K562 (cell line): ENCODE measurements around the gene ADRA1B. TPM values are rescaled to one million over a fixed set of nuclear protein-coding genes. Genes with fewer than 3 reads are reported as not detected.

Source experiments
- ATAC-seq: fragments of 200-7000 bp; cut with Tn5 transposase; 3 replicates; pipeline ENCODE4 v1.9.1; 2020; ENCODE audit warnings: moderate library complexity
- BruUV-seq: library from RNA; stranded (reverse); fragments of 400-500 nt; replicated peaks from 2 replicates; lab custom pipeline; 2021; lab: Mats Ljungman, UMichigan
- CTCF ChIA-PET: fragments of 300-600 bp; formaldehyde crosslinking; extraction: SDS; loops from one replicate; lab custom pipeline; 2021; ENCODE audit warnings: low intra/inter-chr PET ratio; lab: Yijun Ruan, JAX
- POLR2A ChIA-PET: fragments of 300-600, 350-650 bp; sonication (Branson Sonifier 250); formaldehyde crosslinking; extraction: SDS; loops from one replicate; lab custom pipeline; 2021; ENCODE audit warnings: antibody characterized with exemption, inconsistent platforms; lab: Yijun Ruan, JAX
- DNase-seq, 4 experiments: peaks; one replicate each; pipeline versions ENCODE4 v3.0.0 to v3.0.0-alpha.2; 2011 to 2018; ENCODE audit warnings: low spot score in 3 of 4, mixed read lengths in 3 of 4; ENCODE audit errors: extremely low read depth in 1 of 4
- FAIRE-seq: peaks from 2 replicates; lab custom pipeline; 2011; peaks lifted over from hg19 to GRCh38; lab: Jason Lieb, UNC
- H2AFZ ChIP-seq: 2 replicates; pipeline ENCODE4 v1.6.0; 2011; ENCODE audit warnings: low read depth, low read length, control low read depth, inconsistent platforms
- H3K27ac ChIP-seq: fragments of 200-600 bp; 3 replicates; pipeline ENCODE4 v1.8.0; 2011; ENCODE audit warnings: low read depth, mild to moderate bottlenecking, control low read depth, inconsistent platforms, low read length, moderate library complexity, mixed read lengths; ENCODE audit errors: extremely low read depth
- H3K27me3 ChIP-seq, 2 experiments: fragments of 300-600 bp in 1 of 2; 2 replicates in 1 of 2; 3 replicates in 1 of 2; pipeline versions ENCODE4 v1.6.0 to v1.8.0; 2011; ENCODE audit warnings: inconsistent platforms in 2 of 2, low read length in 2 of 2, mild to moderate bottlenecking in 1 of 2, mixed read lengths in 1 of 2, moderate library complexity in 1 of 2; ENCODE audit not compliant: control insufficient read depth in 2 of 2, insufficient read depth in 2 of 2
- H3K36me3 ChIP-seq: fragments of 300-600 bp; 3 replicates; pipeline ENCODE4 v1.8.0; 2011; ENCODE audit warnings: mild to moderate bottlenecking, low read length, inconsistent platforms; ENCODE audit not compliant: control insufficient read depth, insufficient read depth
- H3K4me1 ChIP-seq, 2 experiments: fragments of 200-600 bp in 1 of 2; replicated peaks in 1 of 2; 2 replicates in 1 of 2; 3 replicates in 1 of 2; pipeline versions ENCODE4 v1.5.1 to v1.8.0; 2011; ENCODE audit warnings: inconsistent platforms in 2 of 2, low read length in 2 of 2, mild to moderate bottlenecking in 1 of 2, mixed read lengths in 1 of 2, moderate library complexity in 1 of 2; ENCODE audit not compliant: control insufficient read depth in 2 of 2, insufficient read depth in 2 of 2
- H3K4me2 ChIP-seq: 2 replicates; pipeline ENCODE4 v1.6.1; 2011; ENCODE audit warnings: low read length, control low read depth, inconsistent platforms, mixed read lengths; ENCODE audit not compliant: insufficient read depth
- H3K4me3 ChIP-seq: fragments of 200-600 bp; sonication (generic), shearing (Covaris generic); 2 replicates; pipeline ENCODE4 v1.5.1; 2016; ENCODE audit warnings: control low read depth, inconsistent platforms
- H3K79me2 ChIP-seq: fragments of 200-600 bp; 3 replicates; pipeline ENCODE4 v1.8.0; 2011; ENCODE audit warnings: low read length, inconsistent platforms; ENCODE audit not compliant: control insufficient read depth, insufficient read depth
- H3K9ac ChIP-seq, 2 experiments: 2 replicates each; pipeline versions ENCODE4 v1.6.0 to v1.6.1; 2011; ENCODE audit warnings: low read depth in 2 of 2, low read length in 2 of 2, control low read depth in 1 of 2, inconsistent platforms in 1 of 2, mild to moderate bottlenecking in 1 of 2, mixed read lengths in 1 of 2; ENCODE audit not compliant: insufficient read depth in 1 of 2
- H3K9me1 ChIP-seq: one replicate; pipeline ENCODE4 v1.6.0; 2011; ENCODE audit warnings: inconsistent platforms, mild to moderate bottlenecking, low read length, moderate library complexity; ENCODE audit not compliant: control insufficient read depth, insufficient read depth
- H3K9me3 ChIP-seq: replicated peaks from 2 replicates; pipeline ENCODE4 v1.5.1; 2011; ENCODE audit warnings: low read depth, low read length, inconsistent platforms; ENCODE audit not compliant: control insufficient read depth, insufficient read depth
- H4K20me1 ChIP-seq: replicated peaks from 2 replicates; pipeline ENCODE4 v1.6.1; 2011; ENCODE audit warnings: low read length, inconsistent platforms, mixed read lengths; ENCODE audit not compliant: control insufficient read depth, insufficient read depth
- POLR3A ChIP-seq: IDR thresholded peaks from 2 replicates; pipeline ENCODE4 v1.6.1; 2011; ENCODE audit warnings: borderline replicate concordance, mild to moderate bottlenecking, moderate library complexity; ENCODE audit not compliant: insufficient read length, insufficient read depth; ENCODE audit errors: extremely low read depth
- RAD21 ChIP-seq, 2 experiments: fragments of 250-450 bp in 1 of 2; fragments of 450-650 bp in 1 of 2; sonication (Bioruptor Pico) in 1 of 2; formaldehyde crosslinking in 1 of 2; IDR thresholded peaks in 1 of 2; conservative IDR thresholded peaks in 1 of 2; 2 replicates each; pipeline versions ENCODE4 v1.4.0 to v1.8.0; 2020 to 2022; ENCODE audit warnings: mild to moderate bottlenecking in 2 of 2, moderate library complexity in 1 of 2
- WGBS: fragments of 100-300 bp; shearing (Covaris generic); methylation state at CpG from one replicate; pipeline ENCODE4 v1.1.6; 2016; ENCODE audit warnings: low coverage, mixed read lengths; ENCODE audit not compliant: insufficient coverage; ENCODE audit errors: missing lambda C conversion rate; 5-methylcytosine and 5-hydroxymethylcytosine counted together
- in situ Hi-C: fragments of 300-500 bp; cut with MboI; formaldehyde crosslinking; loops from 4 replicates; pipeline ENCODE4 v1.15.0; 2018; ENCODE audit warnings: inconsistent platforms, mixed read lengths
- intact Hi-C: fragments of 100-400 bp; cut with micrococcal nuclease; formaldehyde crosslinking; loops from 2 replicates; pipeline ENCODE4 v1.14.2; 2022
- polyA plus RNA-seq, 8 experiments: library from polyadenylated mRNA; depleted of rRNA in 4 of 8; stranded (reverse) in 5 of 8; unstranded in 3 of 8; fragments of >200 nt; fragmentation: Nextera tagmentation in 2 of 8; fragmentation: Illumina TruSeq in 1 of 8; extraction: Ambion mirVana in 2 of 8; extraction: Trizol in 1 of 8; gene quantifications; 2 replicates each; pipeline versions ENCODE4 v1.2.1 to v1.2.3, GENCODE V29; 2011 to 2014; ENCODE audit warnings: inconsistent platforms in 1 of 8, missing spikeins in 1 of 8
- total RNA-seq, 7 experiments: library from RNA; depleted of rRNA in 6 of 7; stranded (reverse); fragments of >200 nt in 6 of 7; fragmentation: Illumina TruSeq in 2 of 7; extraction: Trizol in 2 of 7; gene quantifications; 2 replicates each; pipeline versions ENCODE4 v1.2.1 to v1.2.3, GENCODE V29; 2011 to 2021; ENCODE audit warnings: low replicate concordance in 1 of 7
- TF ChIP-seq, protein P1 (sequence below), 3 experiments: IDR thresholded peaks in 2 of 3; conservative IDR thresholded peaks in 1 of 3; 2 replicates each; pipeline ENCODE4 v1.5.1; 2011 to 2012; ENCODE audit warnings: low read length in 3 of 3, mild to moderate bottlenecking in 3 of 3, control low read depth in 2 of 3, improper control_type of control experiment in 1 of 3, inconsistent platforms in 1 of 3, low read depth in 1 of 3, mixed read lengths in 1 of 3, moderate library complexity in 1 of 3; ENCODE audit not compliant: insufficient read depth in 2 of 3

The ADRA1B gene
- total and polyA plus RNA-seq, 9 of the 15 experiments (the other 6 are each of a cell fraction or from before 2014, with no cell fraction given), result not detected

DNA sequence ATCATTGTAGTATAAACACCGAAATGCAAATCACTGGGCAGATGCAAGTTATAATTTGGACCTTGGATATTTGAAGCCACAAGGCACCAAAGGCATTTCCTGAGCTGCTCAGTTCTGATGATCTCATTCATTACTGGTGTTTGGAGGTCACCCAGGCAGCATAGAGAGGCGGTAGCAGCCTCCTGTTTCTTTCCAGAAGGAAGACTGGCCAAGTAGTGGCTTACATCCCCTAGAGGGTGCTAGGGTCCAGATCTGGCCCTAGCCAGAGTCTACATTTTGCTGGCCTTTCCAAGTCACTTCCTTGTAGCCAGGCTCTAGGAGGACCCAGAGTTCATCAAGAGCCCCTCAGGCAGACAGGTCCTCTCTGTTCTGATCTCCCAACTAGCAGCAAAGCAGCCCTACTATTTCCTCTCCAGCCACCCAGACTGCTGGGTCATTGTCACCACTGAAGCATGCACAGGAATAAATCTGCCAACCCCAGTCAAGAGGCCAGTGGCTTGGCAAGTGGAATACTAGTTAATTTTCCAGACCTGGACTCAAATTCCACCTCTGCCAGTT is 59.3 kb downstream of the ADRA1B start:
- no peaks in the 10 kb centered on the region for H3K79me2 ChIP-seq
- ATAC-seq (peak; percentile 82), DNase-seq (peak in 2 of 4 experiments; percentile 11 to 17), FAIRE-seq (no peak)
- 0% methylated on average over 2 of the region's 2 CpGs for WGBS
- no peaks in the 10 kb centered on the region for H4K20me1 ChIP-seq
- TF ChIP-seq RAD21 (CRISPR knock-in tag; conservative IDR thresholded peaks at IDR 0.05 in 1 of 2, IDR thresholded peaks at IDR 0.05 in 1 of 2) (peak in 1 of 2 experiments; percentile 39; a peak in 2 of 4 replicates), POLR3A (no peak)
- TF ChIP-seq, protein P1, sequence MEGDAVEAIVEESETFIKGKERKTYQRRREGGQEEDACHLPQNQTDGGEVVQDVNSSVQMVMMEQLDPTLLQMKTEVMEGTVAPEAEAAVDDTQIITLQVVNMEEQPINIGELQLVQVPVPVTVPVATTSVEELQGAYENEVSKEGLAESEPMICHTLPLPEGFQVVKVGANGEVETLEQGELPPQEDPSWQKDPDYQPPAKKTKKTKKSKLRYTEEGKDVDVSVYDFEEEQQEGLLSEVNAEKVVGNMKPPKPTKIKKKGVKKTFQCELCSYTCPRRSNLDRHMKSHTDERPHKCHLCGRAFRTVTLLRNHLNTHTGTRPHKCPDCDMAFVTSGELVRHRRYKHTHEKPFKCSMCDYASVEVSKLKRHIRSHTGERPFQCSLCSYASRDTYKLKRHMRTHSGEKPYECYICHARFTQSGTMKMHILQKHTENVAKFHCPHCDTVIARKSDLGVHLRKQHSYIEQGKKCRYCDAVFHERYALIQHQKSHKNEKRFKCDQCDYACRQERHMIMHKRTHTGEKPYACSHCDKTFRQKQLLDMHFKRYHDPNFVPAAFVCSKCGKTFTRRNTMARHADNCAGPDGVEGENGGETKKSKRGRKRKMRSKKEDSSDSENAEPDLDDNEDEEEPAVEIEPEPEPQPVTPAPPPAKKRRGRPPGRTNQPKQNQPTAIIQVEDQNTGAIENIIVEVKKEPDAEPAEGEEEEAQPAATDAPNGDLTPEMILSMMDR (IDR thresholded peaks at IDR 0.05 in 2 of 3, conservative IDR thresholded peaks at IDR 0.05 in 1 of 3; ENCODE audit: insufficient read depth in 2 of 3, low read depth in 1 of 3, low read length in 3 of 3), result peak; percentile 19 to 41 (median 29); a peak in 2 of 6 replicates
- ChIA-PET CTCF (no interaction called here), POLR2A (no interaction called here)
- no peak overlapping the region for H3K9ac ChIP-seq
- no peak overlapping the region for H3K4me3 ChIP-seq
- H3K4me2 ChIP-seq, result no peak overlapping the region
- no peak overlapping the region for H3K27ac ChIP-seq
- peaks cover 22 to 41% of the 10 kb centered on the region in 2 experiments for H3K27me3 ChIP-seq
- no peaks in the 10 kb centered on the region for H3K9me1 ChIP-seq
- no peaks in the 10 kb centered on the region for H3K36me3 ChIP-seq
- H2AFZ ChIP-seq, result no peak overlapping the region
- intact Hi-C loops (no loop called here), in situ Hi-C loops (loop anchor here (10.0 to 25.0 kb wide), 2 partner anchors 531 to 813 kb away; no protein-coding TSS in a partner anchor)
- no TSS peak for BruUV-seq
- no peaks in the 10 kb centered on the region for H3K9me3 ChIP-seq
- H3K4me1 ChIP-seq, result peaks cover 0 to 3% of the 10 kb centered on the region in 2 experiments; a peak in 1 of 5 replicates
